ENCODE results near the gene RNPEPL1.

- TF ChIP-seq POLR2A (IDR thresholded peaks at IDR 0.05; ENCODE audit: low read depth, low read length) (no peak), POLR2AphosphoS5 (IDR thresholded peaks at IDR 0.05; ENCODE audit: low read depth, low read length) (no peak), SPI1 (IDR thresholded peaks at IDR 0.05; ENCODE audit: low read depth, low read length) (no peak), TAF1 (IDR thresholded peaks at IDR 0.05; ENCODE audit: low read depth, low read length) (no peak), PAX5 (IDR thresholded peaks at IDR 0.05; ENCODE audit: insufficient read depth, low read length, severe bottlenecking) (no peak)
These were observed 7.0 kb downstream of the RNPEPL1 start for GRCh38 chr2:240575101-240575965.
